Measurements from ENCODE around the gene NRSN2.
"Not testable (repeated sequence)": the region's sequence is repeated elsewhere in the genome, so short reads cannot be mapped to it uniquely, and the experiment has no call there.

NRSN2 gene

GRCh38 chr20:328975-329695 is 17.8 kb upstream of the NRSN2 start:
- H3K9me3 Mint-ChIP-seq: no peaks in the 10 kb centered on the region
- peak overlapping the region; percentile 59 to 80 for H3K4me3 Mint-ChIP-seq
- peaks cover 8 to 9% of the 10 kb centered on the region in 2 donors for H3K4me1 Mint-ChIP-seq (ENCODE audit: low read depth in 2 of 2)
- peak overlapping the region; percentile 10 to 22 for H3K27ac Mint-ChIP-seq
- peaks cover 22% of the 10 kb centered on the region for H3K36me3 Mint-ChIP-seq (ENCODE audit: insufficient read depth)
- no peak for DNase-seq
- H3K27me3 Mint-ChIP-seq: no peaks in the 10 kb centered on the region
- ATAC-seq (replicated peaks): no peak

GRCh38 chr20:329851-330232 is 17.1 kb upstream of the NRSN2 start:
- no peak for ATAC-seq (replicated peaks)
- H3K4me1 Mint-ChIP-seq (ENCODE audit: low read depth in 2 of 2): peaks cover 6 to 7% of the 10 kb centered on the region in 2 donors
- H3K27me3 Mint-ChIP-seq: no peaks in the 10 kb centered on the region
- peak overlapping the region in 1 of 2 donors; percentile 35 for H3K27ac Mint-ChIP-seq
- no peak overlapping the region for H3K4me3 Mint-ChIP-seq
- H3K9me3 Mint-ChIP-seq: no peaks in the 10 kb centered on the region
- peaks cover 22% of the 10 kb centered on the region for H3K36me3 Mint-ChIP-seq (ENCODE audit: insufficient read depth)
- no peak for DNase-seq

DNA sequence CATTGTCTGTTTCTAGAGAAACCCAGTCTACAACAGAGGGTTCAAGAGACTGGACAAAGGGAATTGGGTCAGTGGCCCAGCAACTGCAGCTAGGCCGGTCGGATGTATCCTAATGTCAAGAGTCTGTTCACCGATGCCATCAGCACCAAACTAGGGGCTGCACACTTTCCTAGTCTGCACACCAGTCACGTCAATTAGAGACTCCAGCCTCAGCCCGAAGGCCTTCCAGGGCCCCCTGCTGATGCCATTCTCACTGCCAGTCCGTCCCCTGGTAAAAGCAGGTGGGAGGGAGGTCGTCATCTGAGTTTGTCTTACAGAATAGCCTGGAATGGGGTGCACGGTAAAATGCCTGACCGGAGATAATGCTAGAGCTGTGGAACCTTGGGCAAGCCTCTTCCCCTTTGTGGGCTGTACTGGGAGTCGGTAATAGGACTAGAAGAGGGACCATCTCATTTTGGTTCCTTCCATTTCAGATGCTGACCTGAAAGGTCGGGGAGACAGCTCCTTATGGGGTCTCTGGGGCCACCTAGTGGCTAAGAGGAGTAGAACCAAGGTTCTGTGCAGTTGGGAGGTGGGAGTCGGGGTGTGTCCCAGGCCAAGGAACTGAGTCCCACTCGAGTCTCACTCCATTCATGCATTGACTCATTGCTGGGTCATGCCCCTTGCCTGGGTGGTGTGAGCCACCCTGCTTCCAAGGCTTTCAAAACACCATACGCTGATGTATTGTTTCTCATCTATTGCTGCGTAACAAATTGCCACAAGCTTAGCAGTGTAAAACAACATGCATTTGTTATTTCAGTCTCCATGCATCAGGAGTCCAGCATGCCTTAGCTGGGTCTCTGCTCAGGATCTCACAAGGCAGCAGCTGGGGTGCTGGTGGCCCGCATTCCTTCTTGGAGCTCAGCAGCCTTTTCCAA is 16.4 kb upstream of the NRSN2 start:
- Mint-ChIP-seq H3K9me3 (no peaks in the 10 kb centered on the region), H3K4me3 (no peak overlapping the region), H3K27me3 (no peaks in the 10 kb centered on the region), H3K4me1 (ENCODE audit: low read depth in 2 of 2) (peaks cover 6 to 7% of the 10 kb centered on the region in 2 donors), H3K36me3 (ENCODE audit: insufficient read depth) (peaks cover 17% of the 10 kb centered on the region), H3K27ac (peak overlapping the region in 1 of 2 donors; percentile 35)
- DNase-seq (peak; percentile 55 to 65 (median 57)), ATAC-seq (replicated peaks) (peak; percentile 56)

DNA sequence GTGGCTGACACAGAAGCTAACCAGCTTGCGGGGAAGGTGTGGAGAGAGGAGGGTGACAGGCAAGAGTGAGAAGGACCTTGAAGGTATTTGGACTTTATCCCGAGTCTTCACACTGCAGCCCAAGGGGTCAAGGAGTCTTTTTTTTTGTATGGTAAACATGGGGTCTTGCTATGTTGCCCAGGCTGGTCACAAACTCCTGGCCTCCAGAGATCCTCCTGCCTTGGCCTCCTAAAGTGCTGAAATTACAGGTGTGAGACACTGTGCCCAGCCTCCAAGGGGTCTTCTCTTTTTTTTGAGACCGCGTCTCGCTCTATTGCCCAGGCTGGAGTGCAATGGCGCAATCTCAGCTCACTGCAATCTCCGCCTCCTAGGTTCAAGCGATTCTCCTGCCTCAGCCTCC is 12.3 kb upstream of the NRSN2 start:
- Mint-ChIP-seq H3K27me3 (no peaks in the 10 kb centered on the region), H3K36me3 (ENCODE audit: insufficient read depth) (peaks cover 4% of the 10 kb centered on the region), H3K27ac (no peak overlapping the region), H3K4me1 (ENCODE audit: low read depth in 2 of 2) (peaks cover 3 to 6% of the 10 kb centered on the region in 2 donors), H3K9me3 (no peaks in the 10 kb centered on the region), H3K4me3 (no peak overlapping the region)
- ATAC-seq (replicated peaks): no peak
- no peak for DNase-seq

- H3K27ac Mint-ChIP-seq; DNase-seq; ATAC-seq (replicated peaks); H3K9me3 Mint-ChIP-seq; H3K36me3 Mint-ChIP-seq (ENCODE audit: insufficient read depth); H3K4me3 Mint-ChIP-seq; H3K27me3 Mint-ChIP-seq; H3K4me1 Mint-ChIP-seq (ENCODE audit: low read depth in 2 of 2): not testable (repeated sequence)
Measured at GRCh38 chr20:336040-336439, 10.9 kb upstream of the NRSN2 start.

GRCh38 chr20:341682-342081 is 5.2 kb upstream of the NRSN2 start:
- H3K4me3 Mint-ChIP-seq: no peak overlapping the region
- no peak for DNase-seq
- H3K27me3 Mint-ChIP-seq: no peaks in the 10 kb centered on the region
- no peak for ATAC-seq (replicated peaks)
- peaks cover 6 to 10% of the 10 kb centered on the region in 2 donors for H3K4me1 Mint-ChIP-seq (ENCODE audit: low read depth in 2 of 2)
- H3K27ac Mint-ChIP-seq: peak overlapping the region in 1 of 2 donors; percentile 8
- no peaks in the 10 kb centered on the region for H3K9me3 Mint-ChIP-seq
- H3K36me3 Mint-ChIP-seq (ENCODE audit: insufficient read depth): no peaks in the 10 kb centered on the region

DNA sequence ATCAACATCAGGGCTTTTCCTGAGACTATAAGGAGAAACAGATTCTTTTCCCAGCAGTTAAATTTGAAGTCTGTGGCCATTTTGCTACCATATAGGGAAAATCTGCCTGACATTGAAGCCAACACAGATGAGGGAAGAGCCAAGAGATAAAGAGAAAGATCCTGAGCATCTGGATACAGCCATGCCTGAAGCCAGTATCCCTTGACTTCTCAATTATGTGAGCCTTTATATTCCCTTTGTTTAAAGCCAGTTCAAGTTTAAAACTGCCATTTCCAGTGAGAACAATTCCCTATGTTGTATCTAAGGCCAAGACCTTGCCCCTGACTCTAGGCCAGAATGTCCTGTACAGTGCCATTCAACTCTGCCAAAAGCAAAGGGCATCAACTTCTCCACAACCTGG is 3.8 kb upstream of the NRSN2 start:
- H3K9me3 Mint-ChIP-seq: no peaks in the 10 kb centered on the region
- no peak overlapping the region for H3K27ac Mint-ChIP-seq
- H3K4me3 Mint-ChIP-seq: no peak overlapping the region
- DNase-seq: no peak
- no peaks in the 10 kb centered on the region for H3K36me3 Mint-ChIP-seq (ENCODE audit: insufficient read depth)
- H3K4me1 Mint-ChIP-seq (ENCODE audit: low read depth in 2 of 2): peaks cover 8 to 14% of the 10 kb centered on the region in 2 donors
- H3K27me3 Mint-ChIP-seq: no peaks in the 10 kb centered on the region
- no peak for ATAC-seq (replicated peaks)

DNA sequence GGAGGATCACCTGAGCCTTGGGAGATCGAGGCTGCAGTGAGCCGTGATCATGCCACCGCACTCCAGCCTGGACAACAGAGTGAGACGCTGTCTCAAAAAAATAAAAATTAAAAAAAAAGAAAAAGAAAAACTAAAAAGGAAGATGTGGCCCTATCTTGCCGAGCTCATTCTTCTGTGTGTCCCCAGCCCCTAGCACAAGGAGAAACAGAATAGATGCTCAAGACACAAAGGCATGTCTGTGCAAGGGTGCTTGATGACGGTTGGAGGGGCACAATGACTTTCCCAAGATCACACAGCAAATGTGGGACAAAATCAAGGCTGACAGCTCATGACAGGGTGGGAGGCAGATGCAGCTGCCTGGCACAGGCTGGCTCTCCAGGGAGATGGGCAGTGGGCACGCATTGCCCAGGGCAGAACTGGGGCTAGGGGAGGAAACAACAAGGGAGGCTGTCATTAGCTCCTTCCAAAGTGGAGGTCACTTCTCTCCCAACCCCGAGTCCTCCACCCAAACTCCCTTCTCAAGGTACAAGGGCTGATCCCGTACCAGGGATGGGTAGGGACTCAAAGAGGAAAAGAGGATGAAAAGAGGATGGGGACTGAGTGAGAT is 775 bp upstream of the NRSN2 start:
- no peaks in the 10 kb centered on the region for H3K27me3 Mint-ChIP-seq
- no peaks in the 10 kb centered on the region for H3K36me3 Mint-ChIP-seq (ENCODE audit: insufficient read depth)
- DNase-seq (no peak), ATAC-seq (replicated peaks) (no peak)
- peak overlapping the region; percentile 71 to 87 for H3K27ac Mint-ChIP-seq
- peak overlapping the region; percentile 85 to 90 for H3K4me3 Mint-ChIP-seq
- peaks cover 13 to 19% of the 10 kb centered on the region in 2 donors for H3K4me1 Mint-ChIP-seq (ENCODE audit: low read depth in 2 of 2)
- H3K9me3 Mint-ChIP-seq: no peaks in the 10 kb centered on the region

DNA sequence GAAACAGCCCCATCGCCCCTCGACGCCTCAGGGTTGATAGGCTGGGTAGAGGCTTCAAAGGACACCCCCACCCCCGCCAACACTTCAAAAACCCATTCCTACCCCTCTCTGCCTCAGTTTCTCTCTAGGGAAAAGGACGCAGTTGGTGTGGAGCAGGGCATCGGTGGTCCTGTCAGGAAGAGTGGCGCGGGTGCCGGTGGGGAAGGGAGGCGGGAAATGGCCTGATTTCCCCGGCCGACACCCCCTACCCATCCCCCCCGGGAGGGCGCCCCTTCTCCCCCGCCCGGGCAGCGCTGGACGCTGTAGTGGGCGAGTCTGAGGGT is 367 bp downstream of the NRSN2 start:
- Mint-ChIP-seq H3K4me3 (peak overlapping the region; percentile 81 to 90), H3K36me3 (ENCODE audit: insufficient read depth) (no peaks in the 10 kb centered on the region), H3K27me3 (no peaks in the 10 kb centered on the region), H3K4me1 (ENCODE audit: low read depth in 2 of 2) (peaks cover 17 to 23% of the 10 kb centered on the region in 2 donors), H3K27ac (peak overlapping the region in 1 of 2 donors; percentile 87), H3K9me3 (no peaks in the 10 kb centered on the region)
- no peak for DNase-seq
- ATAC-seq (replicated peaks): peak; percentile 1

- no peaks in the 10 kb centered on the region for H3K36me3 Mint-ChIP-seq (ENCODE audit: insufficient read depth)
- H3K9me3 Mint-ChIP-seq: no peaks in the 10 kb centered on the region
- ATAC-seq (replicated peaks) (peak; percentile 83), DNase-seq (peak; percentile 31 to 39 (median 33))
- H3K4me1 Mint-ChIP-seq (ENCODE audit: low read depth in 2 of 2): peaks cover 17 to 23% of the 10 kb centered on the region in 2 donors
- H3K27me3 Mint-ChIP-seq: no peaks in the 10 kb centered on the region
- H3K27ac Mint-ChIP-seq: peak overlapping the region; percentile 72 to 87
- H3K4me3 Mint-ChIP-seq: peak overlapping the region; percentile 81 to 90
Measured at GRCh38 chr20:347640-348484, 951 bp downstream of the NRSN2 start.

DNA sequence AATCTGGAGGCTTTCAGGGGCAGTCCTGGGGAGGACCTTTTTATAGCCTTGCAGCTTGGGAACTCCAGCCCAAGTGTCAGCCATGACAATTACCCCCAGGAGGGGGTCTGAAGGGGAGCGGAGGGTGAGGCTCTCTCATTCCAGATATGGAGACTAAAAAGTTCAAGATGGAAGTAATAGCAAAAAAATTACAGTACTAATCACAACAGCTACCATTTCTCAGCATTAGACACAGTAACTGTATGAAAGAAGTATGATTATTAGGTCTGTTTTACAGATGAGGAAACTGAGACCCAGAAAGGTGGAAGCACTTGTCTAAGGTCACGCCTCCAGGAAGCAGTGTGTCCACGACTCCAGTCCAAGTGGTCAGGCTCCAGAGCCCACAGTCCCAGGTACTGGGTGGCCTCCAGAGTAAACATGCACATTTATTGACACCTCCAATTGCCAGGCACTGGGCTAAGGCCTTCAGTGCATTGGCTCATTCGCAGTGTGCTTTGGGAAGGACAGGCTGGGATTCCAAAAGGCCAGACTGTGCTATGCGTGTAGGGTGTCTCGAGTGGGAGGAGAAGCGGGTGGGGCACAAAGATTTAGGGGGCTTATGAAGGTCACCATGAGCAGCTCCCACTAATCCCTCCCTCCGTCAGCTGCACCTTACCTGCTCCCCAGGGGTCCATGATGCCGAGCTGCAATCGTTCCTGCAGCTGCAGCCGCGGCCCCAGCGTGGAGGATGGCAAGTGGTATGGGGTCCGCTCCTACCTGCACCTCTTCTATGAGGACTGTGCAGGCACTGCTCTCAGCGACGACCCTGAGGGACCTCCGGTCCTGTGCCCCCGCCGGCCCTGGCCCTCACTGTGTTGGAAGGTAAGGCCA is 2.3 kb downstream of the NRSN2 start:
- Mint-ChIP-seq H3K4me1 (ENCODE audit: low read depth in 2 of 2) (peaks cover 17 to 23% of the 10 kb centered on the region in 2 donors), H3K27me3 (no peaks in the 10 kb centered on the region), H3K4me3 (peak overlapping the region; percentile 81 to 90), H3K9me3 (no peaks in the 10 kb centered on the region), H3K36me3 (ENCODE audit: insufficient read depth) (no peaks in the 10 kb centered on the region), H3K27ac (no peak overlapping the region)
- no peak for ATAC-seq (replicated peaks)
- no peak for DNase-seq

DNA sequence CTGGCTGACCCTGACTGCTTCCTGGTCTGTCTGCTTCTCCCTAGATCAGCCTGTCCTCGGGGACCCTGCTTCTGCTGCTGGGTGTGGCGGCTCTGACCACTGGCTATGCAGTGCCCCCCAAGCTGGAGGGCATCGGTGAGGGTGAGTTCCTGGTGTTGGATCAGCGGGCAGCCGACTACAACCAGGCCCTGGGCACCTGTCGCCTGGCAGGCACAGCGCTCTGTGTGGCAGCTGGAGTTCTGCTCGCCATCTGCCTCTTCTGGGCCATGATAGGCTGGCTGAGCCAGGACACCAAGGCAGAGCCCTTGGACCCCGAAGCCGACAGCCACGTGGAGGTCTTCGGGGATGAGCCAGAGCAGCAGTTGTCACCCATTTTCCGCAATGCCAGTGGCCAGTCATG is 6.3 kb downstream of the NRSN2 start:
- no peaks in the 10 kb centered on the region for H3K36me3 Mint-ChIP-seq (ENCODE audit: insufficient read depth)
- H3K9me3 Mint-ChIP-seq: no peaks in the 10 kb centered on the region
- H3K27me3 Mint-ChIP-seq: no peaks in the 10 kb centered on the region
- DNase-seq (no peak), ATAC-seq (replicated peaks) (no peak)
- peaks cover 12 to 14% of the 10 kb centered on the region in 2 donors for H3K4me1 Mint-ChIP-seq (ENCODE audit: low read depth in 2 of 2)
- H3K27ac Mint-ChIP-seq: no peak overlapping the region
- H3K4me3 Mint-ChIP-seq: no peak overlapping the region

All from effector memory CD8-positive, alpha-beta T cell (primary cell).